Epidermal melanocyte (primary cell): ENCODE data around the gene TBC1D1.

Experiments used
- DNase-seq: peaks from one replicate; pipeline ENCODE4 v3.0.0; 2011; ENCODE audit warnings: low spot score; ENCODE audit not compliant: insufficient read length

The TBC1D1 gene

DNA sequence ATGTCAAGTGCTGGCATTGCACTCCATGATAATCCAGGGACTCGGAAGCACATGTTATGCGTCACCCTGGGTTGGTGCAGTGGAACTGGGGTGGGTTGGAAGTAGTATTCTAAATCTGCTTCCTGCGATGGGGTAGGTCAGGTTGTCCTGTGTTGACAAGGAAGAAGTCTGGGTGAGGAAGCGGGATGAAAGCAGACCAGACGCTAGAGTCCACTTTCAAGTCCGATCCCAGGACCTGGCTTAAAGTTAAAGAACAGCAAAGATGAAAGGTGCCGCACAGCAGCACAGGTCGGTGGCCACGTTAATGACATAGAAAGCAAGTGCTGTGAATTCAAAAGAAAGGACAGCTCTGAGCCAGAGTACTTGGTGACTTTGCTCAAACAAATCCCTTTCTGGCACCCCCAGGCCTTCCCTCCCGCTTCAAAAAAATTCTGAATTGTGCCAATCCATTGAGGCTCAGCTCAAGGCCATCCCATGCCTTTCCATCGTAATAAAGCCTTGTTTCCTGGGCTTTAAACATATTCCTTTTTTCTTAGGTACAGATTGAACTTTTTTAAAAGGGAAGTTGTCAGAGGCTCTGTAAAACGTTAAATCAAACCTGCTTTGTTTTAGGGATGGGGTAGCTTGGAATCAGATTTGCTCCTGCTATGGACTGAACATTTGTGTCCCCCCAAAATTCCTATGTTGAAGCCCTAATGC, 187.1 kb downstream of the TBC1D1 start:
- DNase-seq, result no peak

DNA sequence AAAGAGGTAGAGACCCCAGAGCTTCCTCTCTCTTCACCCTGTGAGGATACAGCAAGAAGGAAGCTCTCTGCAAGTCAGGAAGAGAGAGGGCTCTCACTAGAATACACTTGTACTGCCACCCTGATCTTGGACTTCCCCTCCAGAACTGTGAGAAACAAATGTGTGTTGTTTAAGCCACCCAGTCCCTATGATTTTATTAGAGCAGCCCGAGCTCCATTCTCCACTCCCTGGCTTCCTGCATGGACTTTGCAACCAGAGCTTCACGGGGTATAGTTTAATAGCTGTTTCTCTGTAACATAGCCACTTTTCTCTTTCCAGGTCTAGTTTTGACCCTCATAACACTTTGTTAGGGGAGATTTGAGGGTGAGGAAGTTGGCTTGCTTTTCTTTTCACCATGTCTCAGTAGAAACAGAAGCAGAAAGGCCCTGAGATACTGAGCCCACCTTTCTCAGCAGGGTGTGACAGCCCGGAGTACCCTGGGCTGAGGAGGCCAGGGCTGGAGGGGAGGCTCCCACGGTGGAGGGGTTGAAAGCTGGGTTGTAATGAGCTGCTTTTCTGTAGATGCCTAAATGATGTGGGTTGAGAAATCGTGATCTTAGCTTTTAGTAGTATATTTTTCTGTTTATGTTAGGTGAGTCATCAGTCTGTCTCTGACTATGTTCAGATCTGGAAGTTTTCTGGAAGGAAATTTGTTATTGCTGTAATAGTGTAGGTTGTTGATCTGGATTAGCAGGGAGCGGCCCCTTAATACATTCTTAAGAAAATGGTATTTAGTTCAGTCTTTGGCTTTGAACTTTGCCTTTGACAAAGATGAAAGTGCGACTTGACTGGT, 187.9 kb downstream of the TBC1D1 start:
- DNase-seq, result no peak

DNA sequence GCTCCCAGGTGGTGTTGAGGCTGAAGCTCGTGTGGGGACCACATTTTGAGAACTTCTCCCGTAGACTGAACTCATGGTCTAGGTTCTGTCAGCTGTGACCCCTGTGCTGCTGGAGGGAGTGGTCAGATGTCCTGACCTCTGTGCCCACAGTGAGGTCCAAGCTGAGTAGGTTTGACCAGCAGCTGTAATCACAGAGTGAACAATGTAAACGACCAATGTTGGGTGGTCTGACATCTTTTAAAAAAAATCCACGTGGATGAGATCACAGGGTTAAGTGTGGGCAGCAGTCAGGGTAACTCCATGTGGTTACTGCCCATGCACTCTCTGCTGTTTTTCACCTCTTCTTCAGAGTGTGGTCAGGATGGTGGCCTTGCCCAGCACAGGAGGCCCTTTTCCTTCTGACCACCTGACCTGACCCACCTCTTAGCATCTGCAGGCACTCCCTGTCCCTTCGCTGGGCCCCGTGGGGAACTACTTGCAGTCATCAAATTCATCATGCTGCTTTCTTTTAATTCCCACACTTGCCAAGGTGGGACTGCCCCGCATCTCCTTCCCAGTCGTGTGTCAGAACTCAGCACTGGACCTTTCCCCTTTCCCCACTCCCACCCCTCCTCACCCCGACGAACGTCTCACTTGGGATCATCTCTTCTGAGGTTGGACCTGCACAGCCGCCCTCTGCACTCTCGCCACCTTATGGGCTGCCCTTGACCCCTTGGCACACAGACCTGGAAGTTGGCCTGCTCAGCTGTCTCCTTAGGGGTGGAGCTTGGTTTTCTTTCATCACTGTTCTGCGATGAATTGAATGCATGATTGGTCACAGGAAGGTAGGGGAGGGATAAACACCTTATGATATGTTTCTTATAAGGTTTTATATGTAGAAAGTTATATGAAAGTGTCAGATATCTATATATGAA, 189.4 kb downstream of the TBC1D1 start:
- no peak for DNase-seq

DNA sequence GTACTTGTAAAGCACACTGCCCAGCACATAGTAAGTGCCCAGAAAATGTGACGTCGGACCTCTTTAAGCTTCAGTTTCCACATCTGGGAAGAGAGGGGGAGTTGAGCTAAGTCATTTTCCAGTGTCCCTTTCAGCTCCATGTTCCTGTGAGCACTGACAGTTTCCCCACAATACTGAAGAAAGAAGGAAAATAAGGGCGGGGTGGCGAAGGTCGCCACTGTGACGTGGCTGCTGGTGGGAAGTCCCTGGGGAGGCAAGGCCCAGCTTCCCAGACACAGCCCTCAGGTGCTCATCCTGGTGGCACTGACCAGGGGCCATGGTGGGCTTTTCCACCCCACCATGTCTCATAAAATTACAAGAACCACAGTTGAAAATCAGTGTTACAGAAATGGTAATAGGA, 191.1 kb downstream of the TBC1D1 start:
- no peak for DNase-seq

DNA sequence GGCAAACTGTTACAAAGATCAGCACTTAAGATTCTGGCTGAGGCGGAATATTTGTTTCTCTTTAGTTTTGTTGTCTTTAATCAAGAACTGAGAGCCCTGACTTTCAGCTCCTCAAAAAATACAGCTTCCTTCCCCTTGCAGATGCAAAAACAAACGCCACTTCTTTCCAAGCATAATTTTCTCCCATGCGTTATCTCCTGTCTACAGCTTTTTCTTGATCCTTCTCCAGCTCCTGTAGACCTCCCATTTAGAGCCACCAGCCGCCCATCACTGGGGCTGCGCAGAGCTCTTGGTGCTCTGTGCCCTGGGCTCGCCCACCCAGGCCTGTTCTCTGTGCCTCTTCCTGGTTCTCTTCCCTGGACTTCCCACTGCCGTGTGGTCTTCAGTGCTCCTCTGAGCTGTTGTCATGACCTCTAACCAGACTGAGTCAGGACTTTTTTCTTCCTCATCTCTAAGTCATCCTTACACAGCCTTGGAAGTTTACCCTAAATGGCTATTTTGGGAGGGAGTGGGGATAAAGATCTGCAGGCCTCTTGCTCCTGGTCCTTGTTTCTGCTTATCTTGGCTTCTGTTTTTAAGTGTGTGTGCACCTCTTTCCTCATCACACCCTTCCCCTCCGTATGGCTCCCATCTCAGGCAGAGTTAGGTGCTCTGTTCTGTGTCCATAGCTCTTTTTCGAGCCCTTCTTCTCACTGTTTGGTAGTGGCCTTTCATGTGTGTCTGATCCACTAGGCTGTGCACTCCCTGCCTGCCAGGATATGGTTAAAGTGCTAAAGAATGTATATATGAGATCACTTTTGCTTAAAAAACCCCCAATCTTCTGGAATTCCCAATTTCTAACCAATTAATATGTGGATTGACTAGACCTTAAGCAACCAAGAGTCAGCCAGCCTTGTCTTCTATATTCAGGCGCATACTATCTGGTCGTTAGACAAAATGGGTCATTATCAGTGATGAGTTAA, 191.8 kb downstream of the TBC1D1 start:
- no peak for DNase-seq

DNA sequence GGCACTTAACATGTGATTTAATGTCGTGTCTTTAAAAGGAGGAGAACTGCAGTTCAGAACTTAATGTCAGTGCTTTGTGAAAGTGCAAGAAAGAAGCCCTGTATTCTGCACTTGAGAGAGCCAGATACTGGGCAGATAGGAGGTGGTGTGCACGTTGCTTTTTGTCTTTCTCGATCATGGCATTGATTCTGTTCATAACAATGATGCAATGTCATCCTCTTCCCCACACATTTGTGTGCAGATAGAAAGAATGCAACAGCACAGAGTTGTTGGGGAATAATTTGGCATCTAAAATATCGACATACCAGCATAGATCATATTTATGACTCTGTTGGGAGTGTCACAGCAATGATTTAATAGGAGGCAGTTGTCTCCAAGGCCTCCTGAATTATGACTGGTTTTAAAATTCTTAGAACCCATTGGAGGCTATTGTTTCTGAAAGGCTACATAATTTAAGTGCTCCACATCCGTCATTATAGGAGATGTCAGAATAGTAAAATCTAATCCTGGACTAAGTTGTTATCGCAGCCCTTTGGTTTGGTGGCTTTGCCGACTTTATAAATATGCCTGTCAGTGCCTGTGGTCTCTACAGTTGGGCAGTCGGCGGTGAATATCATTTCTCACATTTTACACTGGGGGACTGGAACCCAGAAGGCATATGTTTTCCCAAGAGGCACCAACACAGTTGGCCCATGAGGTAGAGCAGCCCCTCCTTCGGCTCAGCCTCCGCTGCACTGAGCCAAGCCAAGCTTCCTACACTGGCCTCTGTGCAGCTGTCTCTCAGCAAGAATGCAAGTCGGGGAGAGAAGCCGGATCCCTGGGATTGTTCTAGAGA, 194.2 kb downstream of the TBC1D1 start:
- DNase-seq, result no peak

DNA sequence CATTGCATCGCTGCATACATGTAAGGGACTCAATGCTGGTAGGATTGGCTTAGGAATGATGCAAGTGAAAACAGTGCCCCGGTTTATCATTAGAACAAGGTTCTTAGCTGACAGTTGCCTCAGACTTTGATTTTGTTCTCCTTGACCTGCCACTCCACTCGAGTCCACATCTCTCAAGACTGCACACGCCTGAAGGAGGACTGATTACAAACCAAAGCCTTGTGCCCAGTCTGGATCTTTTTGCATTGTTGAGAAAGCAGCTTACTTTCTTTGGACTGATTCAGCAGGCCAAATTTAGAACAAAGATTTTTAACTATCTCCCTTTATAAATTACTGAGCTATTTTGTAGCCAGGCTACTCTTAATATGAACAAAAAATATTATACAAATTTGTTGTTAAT, 194.9 kb downstream of the TBC1D1 start:
- DNase-seq, result no peak

DNA sequence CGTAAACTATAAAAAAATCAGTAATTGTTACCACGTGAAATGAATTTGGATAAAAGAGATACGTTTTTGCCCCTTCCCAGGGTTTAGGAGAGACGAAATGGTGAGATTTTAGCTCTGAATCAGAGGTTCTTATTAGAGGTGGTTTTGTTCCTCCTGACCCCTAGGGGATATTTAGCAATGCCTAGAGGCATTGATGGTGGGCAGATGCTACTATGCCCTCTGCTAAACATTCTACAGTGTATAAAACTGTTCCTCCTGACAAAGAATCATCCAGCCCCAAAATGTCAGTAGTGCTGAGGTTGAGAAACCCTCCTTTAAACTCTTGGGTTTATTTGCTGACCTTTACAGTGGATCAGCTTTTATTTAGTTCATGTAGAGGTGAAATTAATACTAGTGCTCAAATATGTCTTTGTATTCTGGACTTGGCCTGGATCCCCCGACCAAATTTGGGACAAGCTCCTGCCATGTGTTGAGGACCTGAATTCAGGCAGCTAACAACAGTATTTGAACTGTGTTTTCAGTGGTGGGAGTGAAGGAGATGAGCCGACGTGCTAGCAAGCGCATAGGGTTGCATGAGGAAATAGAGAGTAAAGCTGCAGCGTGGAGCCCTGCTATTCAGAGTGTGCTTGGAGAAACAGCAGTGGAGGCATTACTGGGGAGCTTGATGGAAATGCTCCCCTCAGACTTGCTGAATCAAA, 195.4 kb downstream of the TBC1D1 start:
- no peak for DNase-seq

DNA sequence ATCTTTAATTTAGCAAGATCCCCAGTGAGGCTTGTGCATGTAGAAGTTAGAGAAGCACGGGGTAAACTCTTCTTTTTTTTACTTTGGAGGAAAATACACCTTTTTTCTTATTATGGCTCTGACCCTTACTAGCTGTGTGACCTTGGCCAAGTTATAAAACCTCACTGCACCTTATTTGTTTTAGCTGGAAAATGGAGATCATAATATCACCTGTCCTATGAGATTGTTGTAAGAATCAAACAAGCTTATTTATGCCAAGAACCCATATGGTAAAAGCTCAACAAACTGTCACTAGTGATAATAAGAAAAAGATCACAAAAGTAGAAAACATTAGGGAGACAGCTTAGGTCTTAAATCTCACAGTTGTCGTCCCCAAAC, 196.0 kb downstream of the TBC1D1 start:
- DNase-seq, result no peak

DNA sequence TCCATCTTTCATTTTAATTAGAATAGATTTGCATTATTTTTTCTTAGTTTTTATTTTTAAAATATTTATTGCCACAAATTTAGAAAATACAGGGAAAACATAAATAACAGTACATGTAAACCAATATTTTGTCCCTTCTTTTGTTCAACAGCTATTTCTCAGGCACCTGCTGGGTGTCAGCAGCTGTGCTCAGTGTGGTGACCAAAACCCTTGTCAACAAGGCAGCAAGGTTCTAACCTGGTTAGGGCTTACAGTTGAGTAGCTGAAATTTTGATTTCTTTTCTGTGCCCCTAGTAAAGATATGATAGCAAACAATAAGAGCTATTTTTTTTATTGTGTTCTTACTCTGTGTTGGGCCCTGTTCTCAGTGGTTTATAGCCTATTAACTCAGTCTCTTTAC, 197.4 kb downstream of the TBC1D1 start:
- DNase-seq, result no peak

DNA sequence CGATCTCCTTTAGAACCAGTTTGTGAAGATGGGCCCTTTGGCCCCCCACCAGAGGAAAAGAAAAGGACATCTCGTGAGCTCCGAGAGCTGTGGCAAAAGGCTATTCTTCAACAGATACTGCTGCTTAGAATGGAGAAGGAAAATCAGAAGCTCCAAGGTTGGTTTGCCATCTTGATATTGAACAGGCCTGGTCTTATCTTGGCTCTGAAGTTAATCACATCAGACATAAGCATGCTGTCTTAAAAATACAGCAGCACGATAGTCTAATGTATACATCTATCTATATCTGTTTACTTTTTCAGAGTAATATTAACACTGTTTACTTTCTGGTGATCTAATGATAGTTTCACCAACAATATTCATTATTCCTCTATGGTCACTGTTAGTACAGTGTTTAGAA, 199.1 kb downstream of the TBC1D1 start:
- DNase-seq, result no peak

DNA sequence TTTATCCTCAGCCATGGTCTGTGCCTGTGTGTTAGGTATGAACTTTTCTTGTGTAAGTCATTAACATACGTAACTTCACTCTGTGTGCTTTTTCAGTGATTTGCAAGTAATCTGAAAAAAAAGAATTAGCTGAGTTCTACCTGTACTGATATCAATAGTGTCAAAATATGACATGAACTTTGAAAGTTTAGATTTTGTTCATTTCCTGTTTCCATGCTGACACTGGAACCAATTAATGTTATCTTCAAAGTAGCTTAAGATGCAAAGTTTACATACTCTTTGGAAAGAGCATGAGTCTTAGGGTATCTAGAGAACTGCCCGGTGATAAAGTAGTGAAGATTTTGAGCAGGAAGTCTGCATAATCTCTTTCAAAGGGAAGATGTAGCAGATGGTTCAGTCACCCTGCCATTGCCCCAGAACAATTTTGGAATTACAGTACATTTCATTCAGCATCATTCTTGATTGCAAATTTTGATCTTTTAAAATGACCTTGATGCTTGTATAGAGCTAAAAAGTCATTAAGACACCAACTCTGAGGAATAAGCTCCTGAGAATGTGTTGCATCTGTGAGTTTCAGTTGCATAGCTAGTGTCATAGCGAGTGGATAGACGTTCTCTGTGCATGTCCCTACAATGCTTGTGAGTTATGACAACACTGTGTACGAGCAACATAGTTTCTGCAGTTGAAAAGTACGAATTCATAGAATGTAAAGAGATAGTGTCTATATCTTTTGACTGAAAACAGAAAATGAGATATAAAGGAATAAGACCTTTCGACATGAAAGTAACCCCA, 199.8 kb downstream of the TBC1D1 start:
- no peak for DNase-seq

DNA sequence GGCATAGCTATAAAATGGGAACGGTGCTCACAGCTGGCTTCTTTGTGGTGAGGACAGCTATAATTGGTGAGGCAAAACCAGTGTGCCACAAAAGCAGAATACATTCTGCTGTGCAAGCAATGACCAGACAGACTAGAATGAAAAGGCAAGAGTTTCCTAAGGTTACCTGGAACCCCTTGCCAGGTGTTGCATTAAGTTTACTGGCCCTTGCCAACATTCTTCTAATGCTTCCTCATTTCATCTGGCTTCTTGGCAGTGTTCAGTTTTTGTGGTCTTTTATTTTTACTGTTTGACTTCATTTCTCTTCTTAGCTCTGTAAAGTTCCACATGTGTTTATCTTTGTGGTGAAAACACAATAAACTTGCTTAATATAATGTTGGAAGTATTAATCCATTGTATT, 200.8 kb downstream of the TBC1D1 start:
- DNase-seq, result no peak

DNA sequence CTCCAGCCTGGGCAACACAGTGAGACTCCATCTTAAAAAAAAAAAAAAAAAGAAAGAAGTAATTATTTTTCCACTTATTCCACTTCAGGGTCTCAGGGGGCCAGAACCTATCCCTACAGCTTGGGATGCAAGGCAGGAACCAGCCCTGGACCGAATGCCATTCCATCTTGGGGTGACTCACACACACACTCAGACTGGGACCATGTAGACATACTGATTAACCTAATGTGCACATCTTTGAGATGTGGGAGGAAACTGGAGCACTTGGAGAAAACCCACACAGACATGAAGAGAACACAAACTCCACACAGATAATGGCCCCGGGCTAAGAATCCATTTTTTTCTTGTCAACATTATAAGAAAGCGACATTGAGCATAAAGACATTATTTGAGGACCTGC, 201.8 kb downstream of the TBC1D1 start:
- DNase-seq, result no peak

DNA sequence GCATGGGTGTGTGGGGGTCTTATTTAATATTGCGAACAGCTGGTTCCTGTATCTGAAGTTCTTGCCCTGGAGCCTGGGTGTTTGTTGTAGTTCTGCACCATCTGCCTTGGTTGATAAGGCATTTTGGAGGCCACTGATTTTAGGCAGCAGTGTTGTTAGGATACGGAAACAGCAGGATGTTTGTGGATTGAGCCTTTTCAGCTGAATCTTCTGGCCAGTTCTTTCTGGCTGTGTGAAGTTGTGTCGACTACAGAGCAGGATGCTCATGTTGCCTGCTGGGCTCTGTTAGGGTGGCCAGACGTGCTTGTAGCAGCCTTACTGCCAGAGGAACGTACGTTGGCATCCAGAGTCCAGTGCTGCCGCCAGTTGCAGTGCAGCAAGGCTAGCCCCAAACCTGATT, 203.5 kb downstream of the TBC1D1 start:
- DNase-seq, result no peak

DNA sequence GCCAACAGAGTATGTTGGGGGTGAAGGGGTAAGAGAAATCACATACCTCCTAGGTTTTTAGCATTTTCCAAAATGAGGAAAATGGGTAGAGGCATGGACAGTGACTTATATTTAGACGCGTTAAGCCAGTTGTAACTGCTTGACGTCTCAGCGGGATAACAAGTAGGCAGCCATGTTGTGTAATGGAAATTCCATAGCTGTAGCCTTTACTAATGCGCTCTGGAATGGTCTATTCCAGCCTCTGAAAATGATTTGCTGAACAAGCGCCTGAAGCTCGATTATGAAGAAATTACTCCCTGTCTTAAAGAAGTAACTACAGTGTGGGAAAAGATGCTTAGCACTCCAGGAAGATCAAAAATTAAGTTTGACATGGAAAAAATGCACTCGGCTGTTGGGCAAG, 204.8 kb downstream of the TBC1D1 start:
- DNase-seq, result no peak

DNA sequence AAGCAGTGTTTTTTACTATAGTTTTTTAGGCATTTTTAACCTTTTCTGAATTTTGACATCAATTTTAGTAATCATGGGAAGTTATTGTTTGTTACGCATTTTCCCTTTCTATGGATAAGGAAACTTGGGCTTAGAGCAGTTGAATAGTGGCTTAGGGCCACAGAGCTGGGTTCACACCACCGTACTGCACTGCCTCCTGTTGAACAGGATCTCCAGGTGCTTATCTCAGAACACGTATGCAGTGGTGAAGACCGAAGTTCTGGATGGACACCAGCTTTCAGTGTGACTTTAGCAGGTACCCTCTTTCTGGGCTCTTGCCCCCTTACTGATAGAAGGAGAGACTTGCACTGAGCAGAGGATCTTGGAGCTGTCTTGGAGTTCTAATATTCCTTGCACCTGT, 206.9 kb downstream of the TBC1D1 start:
- no peak for DNase-seq

DNA sequence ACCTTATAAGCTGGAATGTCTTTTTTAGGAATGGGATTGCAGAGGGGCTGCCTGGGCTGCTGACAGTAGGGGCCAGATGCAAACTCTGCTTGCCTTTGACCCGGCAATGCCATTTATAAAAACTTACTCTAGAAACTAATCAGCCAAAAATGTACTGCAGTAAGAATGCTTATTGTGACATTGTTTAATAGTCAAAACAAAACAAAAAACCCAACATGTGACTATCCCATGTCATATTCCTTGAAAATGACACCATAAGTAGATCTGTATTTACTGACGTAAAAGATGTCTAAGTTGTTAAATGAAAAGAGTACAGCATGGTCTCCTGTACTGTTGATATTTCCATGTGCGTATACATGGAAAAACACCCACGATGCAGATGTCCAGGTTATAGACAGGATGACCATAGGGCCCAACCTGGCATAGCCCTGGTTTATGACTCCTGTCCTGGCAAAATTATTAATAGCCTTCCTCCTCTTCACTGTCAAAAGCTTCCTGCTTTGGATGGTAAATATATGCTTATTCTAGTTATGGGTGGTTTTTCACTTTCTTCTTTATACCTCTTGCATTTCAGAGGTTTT, 208.2 kb downstream of the TBC1D1 start:
- DNase-seq, result no peak
